NCI-H510A treated with DMSO at 0.1 percent for 48 hours (cell line): Measurements from ENCODE around the gene RAB17.
"Not testable (repeated sequence)": the region's sequence is repeated elsewhere in the genome, so short reads cannot be mapped to it uniquely, and the experiment has no call there.

Experiments used
- DNase-seq: peaks from one replicate; lab custom pipeline; 2025; lab: John Stamatoyannopoulos, UW

Gene RAB17

DNA sequence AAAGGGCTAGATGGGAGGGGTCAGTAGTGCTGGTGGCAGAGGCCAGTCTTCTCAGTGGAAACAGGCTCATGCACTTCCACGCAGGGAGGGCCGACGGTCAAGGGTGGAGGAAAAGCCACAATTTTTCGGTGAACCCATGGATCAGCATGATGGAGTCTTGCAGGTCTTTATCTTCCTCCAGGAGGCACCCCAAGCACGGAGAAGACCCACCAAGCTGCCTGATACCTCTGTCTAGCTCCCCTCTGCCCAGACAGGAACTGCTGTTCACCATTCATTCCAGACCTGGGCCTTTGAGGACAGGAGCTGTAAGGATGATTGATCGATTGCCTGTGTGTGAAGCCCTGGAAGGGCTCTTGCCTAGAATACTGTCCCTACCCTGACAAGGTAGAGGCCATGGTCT is 34.0 kb upstream of the RAB17 start:
- no peak for DNase-seq

DNA sequence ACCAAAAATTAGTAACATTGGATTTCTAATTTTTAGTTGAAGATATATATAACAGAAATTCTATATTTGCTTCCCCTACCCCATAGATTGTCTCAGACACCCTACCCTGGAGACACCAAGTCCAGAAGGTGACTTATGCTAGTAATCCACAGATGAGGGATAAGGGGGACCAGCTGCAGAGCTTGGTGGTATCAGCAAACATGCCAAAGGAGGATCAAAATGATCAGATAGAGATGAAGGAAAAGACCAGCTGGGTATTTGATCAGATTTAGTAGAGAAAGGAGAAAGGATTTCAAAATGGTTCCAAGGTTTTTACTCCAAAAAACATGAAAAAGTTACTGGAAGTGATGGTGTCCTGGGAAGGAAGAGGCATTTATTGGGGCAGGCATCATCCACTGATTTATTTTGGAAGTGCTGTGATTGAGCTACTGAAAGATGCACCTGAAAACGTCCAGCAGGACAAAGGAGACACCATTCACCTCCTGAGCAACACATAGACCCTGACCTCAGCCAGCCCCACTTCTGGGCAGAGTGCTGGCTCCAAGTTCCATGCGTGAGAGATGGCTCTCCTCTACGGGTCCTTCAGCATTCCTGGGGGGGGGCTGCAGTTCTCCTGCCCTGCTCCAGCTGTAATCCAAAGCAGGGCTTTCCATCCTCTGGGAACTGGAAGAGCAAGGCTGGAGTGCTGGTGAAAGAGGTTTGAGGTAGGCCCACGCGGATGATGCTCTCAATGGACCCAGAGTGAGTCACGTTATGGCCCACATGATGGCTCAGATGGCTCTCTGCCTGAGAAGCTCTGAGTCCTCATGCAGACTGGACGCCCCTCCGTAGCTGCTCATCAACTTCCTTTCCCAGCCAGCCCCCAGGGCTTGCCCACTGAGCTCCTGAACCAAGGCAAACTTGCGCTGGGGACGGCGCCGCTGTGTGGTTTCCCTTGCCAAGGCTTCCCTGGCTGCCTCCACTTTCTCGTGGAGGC is 33.2 kb upstream of the RAB17 start:
- DNase-seq = no peak

DNA sequence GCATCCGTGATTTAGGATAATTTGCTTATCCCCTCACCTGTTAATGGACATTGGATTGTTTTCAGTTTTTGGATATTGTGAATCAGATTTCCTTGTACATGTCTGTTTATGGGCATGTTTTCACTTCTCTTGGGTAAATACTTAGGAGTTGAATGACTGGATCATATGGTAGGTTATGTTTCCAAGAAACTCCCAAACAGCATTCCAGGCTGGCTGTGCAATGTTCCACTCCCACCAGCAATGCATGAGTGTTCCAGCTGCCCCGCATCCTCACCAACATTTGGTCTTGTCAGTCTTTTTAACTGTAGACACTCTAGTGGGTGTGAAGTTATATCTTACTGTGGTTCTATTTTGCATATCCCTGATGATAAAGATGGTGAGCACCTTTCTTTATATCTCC is 27.9 kb upstream of the RAB17 start:
- no peak for DNase-seq

DNA sequence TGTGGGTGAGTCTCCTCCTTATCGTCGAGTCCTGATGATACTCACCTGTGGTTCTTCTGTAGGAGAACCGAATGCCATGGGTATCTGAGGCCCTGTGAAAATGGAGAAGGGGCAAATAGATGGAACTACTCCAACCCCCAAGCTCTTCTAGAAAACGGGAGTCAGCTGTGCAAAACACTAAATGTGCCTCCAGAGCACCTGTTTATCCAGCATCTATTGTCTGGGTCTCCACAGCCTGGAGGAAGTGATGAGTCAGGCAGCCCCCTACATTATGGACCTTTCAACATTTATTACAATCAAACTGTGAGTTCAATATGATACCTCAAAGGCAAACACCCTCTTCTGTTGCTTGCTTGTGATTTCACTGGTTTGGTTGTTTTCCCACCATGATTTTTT is 27.1 kb upstream of the RAB17 start:
- DNase-seq = no peak

DNA sequence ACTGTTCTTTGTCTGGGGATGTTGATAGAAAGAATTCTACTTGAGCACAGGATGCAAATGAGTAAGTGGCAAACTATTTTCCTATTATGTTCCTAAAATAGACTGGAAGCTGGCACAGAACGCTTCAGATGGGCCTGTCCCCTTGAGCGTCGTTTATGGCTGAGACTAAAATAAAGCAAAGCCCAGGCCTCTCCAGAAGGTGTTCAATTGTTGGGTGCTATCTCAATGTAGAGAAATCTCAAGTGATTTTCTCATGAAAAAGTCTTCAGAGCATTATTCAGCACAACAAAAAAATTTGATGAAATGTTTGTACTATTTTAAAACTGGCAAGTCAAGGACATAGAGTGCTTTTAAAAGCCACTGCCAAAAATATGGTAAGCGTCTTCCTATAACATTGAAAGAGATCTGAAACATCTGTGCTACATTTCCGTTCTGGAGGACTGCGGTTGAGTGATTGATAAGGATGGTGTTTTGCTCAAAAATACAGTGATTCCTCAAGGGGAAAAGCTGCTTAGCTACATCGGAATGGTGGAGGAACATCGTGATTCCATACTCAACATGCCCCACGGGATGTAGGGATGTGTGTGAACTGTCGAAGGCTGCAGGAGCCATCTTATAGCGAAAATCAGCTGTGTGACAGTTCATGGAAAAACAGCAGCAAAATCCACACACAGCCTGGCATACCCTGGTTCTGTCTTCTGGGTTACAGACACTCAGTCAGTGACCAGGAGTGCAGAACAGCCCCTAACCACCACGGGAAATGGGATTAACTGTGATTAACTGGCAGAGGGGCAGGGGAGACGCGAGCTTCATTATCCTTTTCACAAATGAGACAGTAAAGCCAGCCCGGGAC is 26.4 kb upstream of the RAB17 start:
- no peak for DNase-seq

DNA sequence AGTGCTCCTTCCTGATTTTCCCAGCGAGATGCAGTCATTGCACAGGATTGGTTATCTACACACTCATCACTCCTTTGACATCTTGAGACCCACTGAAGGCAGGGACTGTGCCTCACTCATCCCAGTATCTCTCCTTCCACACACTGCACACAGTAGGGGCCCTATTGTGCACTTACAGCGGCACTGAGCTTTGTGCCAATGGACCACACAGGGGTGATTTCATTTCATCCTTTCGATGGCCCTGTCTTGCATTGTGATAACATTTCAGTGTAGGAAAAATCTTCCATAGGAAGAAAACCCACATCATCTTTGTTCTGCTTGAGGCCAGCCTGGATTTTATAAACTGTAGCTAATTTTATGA is 25.8 kb upstream of the RAB17 start:
- DNase-seq = no peak

DNA sequence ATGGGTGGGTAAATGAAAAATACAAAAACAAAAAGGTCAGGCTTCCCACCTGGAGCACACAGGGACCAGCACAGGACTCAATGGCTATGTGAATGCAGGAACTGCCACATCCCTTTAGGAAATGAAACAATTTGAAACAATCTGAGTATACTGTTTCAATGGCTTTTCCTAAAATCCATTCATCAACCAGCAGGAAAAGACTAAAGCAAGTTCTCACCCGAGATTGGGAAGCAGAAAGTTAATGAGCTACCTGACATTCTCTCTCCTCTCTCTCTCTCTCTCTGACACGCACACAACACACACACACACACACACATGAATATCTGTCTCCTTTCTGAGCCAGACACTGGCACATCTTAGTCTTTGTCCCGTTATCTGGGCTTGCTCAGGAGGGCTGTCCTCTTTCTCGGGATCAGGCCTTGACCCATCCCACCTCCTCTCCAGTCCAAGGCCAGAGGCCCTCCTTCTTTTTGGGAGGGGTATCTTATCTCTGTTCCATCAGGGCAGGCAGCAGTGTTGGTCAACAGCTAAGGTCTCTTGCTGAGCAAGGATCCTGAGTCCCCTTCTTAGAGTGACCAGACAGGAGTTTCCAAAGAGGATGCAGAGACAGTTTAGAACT is 25.2 kb upstream of the RAB17 start:
- no peak for DNase-seq

DNA sequence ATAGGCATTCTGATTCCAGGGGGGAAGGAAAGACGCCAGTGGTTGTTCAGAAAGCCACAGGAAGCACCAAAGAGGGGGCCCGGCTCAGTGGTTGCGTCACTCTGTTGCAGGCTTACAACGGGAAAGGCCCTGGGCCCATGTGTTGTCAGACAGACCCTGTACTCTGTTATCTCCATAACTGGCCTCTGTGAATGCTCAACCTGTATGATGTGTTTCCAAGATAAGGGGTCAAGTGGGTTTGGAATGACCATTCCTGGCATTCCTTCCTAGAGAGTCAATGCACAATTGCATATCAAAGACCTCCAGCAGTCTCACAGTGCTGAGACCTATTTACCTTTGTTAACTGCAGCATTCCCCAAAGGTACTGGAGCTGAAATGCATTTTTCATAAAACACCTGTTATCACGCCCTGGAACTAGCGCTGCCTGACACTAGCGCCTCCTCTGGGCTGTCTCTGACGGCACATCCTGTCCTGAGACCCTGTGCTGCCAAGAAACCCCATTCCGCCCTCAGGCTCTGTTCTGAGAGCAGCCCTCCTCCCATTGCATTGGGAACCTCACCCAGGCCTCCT is 23.7 kb upstream of the RAB17 start:
- no peak for DNase-seq

DNA sequence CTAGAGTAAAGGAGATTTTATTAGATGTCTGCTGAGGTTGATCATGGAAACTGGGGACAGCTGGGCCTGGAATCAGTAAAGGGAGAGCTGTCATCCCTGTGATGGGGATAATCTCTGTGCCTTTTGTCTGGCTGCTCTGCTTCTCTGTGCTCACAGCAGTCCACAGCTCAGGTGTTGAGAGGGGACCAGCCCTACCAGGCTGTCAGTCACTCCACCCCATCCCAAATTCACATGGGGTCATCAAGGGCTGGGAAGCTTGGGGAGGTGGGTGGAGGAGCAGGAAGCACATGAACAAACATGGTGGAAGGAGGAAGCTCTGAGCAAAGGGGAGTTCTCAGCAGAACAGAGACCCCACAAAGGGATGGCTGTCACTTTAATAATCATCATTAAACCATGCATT is 23.1 kb upstream of the RAB17 start:
- DNase-seq = no peak

DNA sequence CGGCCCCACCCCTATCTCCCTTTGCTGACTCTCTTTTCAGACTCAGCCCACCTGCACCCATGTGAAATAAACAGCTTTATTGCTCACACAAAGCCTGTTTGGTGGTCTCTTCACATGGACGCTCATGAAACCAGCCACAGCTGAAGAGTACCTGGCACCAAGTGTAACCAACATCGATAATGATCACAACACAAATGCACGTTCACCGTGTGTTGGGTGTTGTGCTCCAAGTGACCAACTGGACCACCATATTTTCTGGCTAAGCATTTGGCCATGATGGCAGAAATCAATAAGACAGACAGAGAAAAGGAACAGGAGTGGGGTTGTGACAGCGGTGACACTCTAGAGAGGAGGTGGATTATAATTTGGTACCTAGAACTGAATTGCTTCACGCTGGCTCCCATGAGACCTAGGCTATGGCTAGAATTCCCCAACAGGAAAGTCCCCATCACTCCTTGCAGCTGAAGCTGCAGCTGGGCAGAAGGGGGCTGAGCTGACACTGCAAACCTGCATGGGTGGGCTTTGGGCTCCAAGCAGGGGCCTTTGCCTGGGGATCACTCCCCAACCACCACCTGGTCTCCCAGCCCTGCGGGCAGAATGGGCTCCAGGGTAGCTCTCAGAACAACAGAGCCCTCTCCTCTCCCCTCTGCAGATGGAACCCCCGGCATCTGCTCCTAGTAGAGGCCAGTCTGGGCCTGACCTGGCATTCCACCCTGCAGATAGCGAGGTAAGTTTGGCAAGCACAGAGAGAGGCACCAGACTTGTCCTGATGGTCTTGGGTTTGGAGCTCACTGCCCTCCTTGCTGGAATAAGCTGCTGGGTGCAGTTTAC is 22.2 kb upstream of the RAB17 start:
- no peak for DNase-seq

DNA sequence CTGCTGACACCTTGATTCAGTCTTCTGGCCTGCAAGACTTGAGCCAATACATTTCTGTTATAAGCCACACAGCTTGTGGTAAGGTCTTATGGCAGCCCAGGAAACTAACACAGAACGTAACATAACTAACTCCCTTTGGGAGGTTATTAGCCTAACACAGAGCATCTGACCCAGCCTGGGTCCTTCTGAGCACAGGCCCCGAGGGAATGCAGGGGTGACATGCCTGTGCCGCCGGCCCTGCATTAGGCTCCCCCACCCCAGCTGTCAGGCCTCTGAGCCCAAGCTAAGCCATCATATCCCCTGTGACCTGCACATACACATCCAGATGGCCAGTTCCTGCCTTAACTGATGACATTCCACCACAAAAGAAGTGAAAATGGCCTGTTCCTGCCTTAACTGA is 16.0 kb upstream of the RAB17 start:
- not testable (repeated sequence) for DNase-seq

DNA sequence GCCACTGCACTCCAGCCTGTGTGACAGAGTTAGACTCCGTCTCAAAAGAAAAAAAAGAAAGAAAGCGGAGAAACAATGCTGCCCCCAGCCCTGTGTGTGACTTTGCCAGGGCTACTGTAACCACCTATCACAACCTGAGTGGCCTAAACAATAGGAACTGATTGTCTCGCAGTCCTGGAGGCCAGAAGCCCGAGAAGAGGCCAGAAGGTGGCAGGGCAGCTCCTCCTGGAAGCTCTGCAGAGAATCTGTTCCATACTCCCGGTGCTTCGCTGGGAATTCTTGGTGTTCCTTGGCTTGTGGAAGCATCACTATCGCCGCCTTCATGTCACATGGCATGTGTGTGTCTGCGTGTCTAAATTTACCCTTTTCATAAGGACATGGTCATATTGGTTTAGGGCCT is 14.4 kb upstream of the RAB17 start:
- DNase-seq = no peak

DNA sequence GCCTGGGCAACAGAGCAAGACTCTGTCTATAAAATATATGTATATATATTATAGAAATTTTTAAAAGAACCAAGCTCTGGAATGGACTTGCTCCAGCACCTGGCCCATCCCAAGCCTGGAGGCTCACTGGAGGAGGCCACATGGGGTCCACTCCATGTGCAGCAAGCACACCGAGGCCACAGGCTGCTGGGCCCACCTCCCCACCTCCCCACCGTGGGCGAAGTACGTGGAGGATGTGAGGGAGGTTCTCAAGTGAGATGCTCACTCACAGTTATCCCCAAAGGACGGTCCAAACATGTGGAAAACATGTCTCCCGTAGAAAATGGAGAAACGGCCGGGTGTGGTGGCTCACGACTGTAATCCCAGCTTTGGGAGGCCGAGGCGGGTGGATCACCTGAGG is 13.9 kb upstream of the RAB17 start:
- DNase-seq = no peak

DNA sequence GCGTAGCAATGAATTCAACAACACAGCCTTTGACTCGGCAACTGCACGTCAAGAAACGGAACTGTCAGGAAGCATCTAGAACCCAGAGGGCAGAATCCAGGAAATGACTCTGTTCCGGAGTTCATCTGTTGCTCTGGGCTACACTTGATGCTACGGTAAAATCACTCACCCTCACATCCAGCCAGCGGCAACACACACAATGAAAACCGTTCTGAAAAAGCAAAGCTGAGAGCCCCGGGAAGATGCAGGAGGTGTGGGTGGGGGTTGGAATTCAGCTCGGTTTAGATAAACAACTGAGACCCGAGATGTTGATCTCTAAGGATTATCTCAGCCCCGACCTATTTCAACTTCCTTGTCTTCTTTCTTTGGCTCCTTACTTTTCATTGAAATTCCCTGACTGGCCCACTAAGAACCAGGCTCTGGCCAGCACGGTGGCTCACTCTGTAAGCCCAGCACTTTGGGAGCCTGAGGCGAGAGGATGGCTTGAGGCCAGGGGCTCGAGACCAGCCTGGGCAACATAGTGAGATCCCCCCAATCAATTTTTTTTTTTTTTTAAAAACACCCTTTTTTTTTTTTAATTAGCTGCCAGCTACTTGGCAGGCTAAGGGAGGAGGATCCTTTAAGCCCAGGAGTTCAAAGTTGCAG is 13.3 kb upstream of the RAB17 start:
- DNase-seq = no peak

DNA sequence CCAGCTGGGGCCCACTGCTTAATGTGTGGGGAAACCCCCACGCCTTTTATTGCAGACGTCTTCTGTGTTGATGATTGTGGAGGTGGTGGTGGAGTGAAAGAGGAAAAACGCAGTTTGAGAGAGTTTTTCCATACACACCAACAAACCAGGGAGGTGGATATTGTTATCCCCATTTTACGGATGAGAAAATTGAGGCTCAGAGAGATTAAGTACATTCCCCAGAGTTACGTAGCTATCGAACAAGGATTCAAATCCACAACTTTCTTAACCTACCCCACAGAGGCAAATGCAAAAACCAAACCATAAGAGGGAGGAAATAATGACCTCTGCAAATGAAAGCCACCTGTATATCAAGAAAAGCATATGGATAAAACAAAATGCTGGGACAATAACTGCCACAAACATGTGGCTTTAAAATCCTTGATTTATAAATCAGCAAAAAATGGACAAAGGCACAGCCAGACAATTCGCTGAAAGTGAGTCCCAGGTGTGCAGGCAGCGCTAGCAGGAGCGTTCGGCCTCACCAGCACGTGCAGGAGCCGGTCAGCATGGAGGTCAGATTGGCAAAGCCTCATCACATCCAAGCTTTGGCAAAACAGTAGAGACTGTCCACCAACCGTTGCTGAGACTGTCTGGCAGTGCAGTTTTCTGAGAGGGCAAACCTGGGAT is 12.6 kb upstream of the RAB17 start:
- no peak for DNase-seq

DNA sequence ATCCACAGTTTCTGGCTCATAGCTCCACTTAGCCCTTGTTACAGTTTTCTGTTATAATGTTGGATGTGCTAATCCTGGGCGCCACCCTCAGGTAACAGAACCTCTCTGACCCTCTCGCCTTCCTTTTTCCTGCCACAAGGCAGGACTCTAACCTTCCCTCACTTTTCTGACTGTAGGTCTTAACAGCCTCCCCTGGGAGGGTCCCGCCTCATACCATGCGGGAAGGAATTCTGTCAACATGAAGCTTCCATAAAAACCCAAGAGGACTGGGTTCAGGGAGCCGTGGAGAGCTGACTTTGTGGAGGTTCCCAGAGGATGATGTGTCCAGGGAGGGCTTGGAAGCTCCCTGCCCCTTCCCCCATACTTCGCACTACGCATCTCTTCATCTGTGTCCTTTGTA is 11.9 kb upstream of the RAB17 start:
- no peak for DNase-seq

DNA sequence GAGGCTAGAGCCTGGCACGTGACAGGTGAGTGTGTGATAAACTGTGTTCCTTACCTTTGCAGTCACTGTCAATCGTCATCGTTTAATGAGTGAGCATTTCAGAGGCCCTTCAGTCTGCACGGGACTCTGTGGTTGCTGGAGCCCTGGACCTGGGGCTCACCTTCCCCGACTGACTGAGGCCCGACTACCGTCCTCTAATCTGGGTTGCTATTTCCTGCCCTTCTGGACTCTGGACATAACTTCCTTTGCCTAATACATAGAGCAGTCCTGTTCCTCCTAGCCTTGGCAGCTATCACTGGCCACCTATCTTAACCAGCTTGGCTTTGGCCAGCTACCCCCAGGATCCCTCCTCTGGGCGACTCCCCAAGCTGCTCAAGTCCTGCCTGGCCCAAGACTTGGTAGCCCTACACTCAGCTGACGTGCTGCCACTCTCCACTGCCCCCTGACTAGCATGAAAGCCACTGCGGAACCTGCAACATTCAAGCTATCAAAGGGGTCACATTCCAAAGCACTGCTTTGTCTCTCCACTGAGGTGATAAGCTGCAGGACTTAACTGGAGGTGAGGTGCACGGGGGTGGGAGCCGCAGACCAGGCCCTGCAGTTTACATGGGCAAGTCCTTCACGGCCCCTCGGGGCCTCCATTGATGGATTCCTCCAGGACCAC is 11.1 kb upstream of the RAB17 start:
- DNase-seq = no peak

DNA sequence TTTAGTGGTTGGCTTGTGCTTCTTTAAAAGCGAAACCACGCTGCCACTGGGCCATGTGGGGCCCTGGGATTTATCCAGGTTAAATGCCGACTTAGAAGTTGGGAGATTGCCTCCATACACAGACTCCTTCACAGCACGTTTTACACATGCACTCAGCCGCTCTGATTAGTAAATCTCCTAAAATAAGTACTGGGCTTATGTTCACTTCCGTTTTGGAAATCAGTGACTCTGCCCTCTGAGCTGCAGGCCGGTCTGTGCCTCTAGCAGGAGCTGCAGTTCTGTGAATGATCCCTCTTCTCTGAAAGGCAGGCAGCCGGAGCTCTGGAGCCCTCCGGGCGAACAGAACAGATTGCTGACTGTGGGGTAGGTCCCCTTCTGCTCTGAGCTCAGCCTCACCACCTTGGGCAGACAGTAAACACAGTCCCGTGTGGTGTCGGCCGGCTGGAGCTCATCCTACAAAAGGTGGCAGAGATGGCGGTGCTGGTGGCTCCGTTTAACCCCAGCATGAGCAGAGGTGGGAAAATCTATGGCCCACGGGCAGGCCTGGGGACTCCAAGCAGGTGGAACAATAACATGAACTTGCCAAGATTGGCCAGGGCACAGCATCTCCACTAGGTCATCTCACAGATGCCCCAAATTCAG is 9.8 kb upstream of the RAB17 start:
- DNase-seq = no peak

DNA sequence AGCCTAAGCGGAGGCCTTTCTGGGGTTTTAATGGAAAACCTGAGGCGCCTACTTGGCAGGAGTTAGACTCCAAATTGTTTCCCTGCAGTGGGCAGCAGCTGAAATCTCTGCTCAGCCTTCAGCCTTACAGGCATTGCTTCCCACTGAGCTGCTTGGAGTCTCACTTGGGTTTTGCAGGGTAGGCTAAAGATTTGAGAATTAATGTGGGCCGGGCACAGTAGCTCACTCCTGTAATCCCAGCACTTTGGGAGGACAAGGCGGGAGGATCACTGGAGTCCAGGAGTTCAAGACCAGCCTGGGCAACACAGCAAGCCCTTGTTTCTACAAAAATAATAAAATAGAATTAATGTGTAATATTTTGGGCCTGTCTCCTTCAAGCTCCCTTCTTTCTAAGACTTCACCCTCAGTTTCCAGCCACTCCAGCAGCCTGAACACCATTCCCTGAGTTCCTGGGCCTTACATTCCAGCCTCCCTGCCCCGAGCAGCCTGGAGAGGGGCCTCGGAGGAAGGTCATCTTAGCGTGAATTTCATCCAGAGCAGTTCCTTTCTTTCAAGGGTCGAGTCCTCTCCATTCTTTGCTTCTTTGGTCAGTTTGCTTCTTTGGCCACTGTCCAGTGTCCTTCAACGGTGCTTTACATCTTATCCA is 9.1 kb upstream of the RAB17 start:
- DNase-seq = no peak
